Panc1 (cell line): ENCODE results near the gene EWSR1.

ENCODE experiments used
- POLR2AphosphoS5 ChIP-seq: IDR thresholded peaks from 2 replicates; pipeline ENCODE4 v1.6.1; 2012; ENCODE audit warnings: mild to moderate bottlenecking, low read depth, low read length, moderate library complexity
- SIN3A ChIP-seq: IDR thresholded peaks from 2 replicates; pipeline ENCODE4 v1.6.1; 2012; ENCODE audit warnings: low read depth, mild to moderate bottlenecking, low read length, moderate library complexity, borderline replicate concordance; ENCODE audit not compliant: insufficient read depth
- TCF7L2 ChIP-seq: IDR thresholded peaks from 2 replicates; pipeline ENCODE4 v1.6.1; 2011; ENCODE audit warnings: mild to moderate bottlenecking, low read depth, low read length, inconsistent platforms
- TF ChIP-seq, protein P1 (sequence below), 2 experiments: IDR thresholded peaks; 2 replicates each; pipeline ENCODE4 v1.6.1; 2011 to 2012; ENCODE audit warnings: low read depth in 2 of 2, control low read depth in 1 of 2, low read length in 1 of 2, mild to moderate bottlenecking in 1 of 2, moderate library complexity in 1 of 2; ENCODE audit not compliant: insufficient read depth in 1 of 2
- TF ChIP-seq, protein P2 (sequence below): fragments of 450-650 bp; IDR thresholded peaks from 2 replicates; pipeline ENCODE4 v1.5.1; 2017; ENCODE audit warnings: mild to moderate bottlenecking

DNA sequence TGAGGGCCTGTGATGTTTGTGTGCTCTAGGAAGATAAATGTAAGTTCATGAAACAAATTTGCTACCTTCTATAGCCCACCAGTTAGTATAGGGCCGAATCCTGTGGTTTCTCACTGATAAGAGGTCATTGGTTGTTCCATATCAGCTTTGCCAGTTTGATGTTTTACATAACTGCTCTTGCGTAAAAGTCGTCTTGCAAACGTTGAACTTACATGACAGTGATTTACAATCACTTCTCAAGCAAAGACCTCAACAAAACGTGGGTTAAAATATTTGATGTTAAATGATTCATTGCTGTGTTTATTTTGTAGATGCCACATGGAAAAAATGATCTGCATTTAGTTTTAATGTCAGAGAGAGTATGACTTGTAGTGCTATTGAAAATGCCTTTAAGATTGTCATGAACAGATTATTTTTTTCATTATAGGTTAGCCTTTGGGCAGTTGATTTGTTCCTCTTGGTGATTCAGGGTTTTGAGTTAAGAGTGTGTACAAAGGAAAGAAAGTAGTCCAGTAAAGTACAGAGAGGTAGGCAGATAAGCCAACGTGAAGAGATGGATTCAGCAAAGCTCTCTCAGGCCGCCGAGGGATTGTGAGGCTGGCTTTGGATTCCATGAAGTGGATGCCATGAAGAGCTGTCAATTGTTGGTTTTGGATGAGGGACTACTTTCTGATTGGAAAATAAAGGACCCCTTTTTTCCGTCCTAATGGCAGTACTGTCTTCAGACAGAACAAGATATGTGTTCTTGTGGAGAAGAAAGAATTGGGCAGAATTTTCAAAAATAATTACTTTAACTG lies 2.6 kb downstream of the EWSR1 start:
- TF ChIP-seq, protein P1, sequence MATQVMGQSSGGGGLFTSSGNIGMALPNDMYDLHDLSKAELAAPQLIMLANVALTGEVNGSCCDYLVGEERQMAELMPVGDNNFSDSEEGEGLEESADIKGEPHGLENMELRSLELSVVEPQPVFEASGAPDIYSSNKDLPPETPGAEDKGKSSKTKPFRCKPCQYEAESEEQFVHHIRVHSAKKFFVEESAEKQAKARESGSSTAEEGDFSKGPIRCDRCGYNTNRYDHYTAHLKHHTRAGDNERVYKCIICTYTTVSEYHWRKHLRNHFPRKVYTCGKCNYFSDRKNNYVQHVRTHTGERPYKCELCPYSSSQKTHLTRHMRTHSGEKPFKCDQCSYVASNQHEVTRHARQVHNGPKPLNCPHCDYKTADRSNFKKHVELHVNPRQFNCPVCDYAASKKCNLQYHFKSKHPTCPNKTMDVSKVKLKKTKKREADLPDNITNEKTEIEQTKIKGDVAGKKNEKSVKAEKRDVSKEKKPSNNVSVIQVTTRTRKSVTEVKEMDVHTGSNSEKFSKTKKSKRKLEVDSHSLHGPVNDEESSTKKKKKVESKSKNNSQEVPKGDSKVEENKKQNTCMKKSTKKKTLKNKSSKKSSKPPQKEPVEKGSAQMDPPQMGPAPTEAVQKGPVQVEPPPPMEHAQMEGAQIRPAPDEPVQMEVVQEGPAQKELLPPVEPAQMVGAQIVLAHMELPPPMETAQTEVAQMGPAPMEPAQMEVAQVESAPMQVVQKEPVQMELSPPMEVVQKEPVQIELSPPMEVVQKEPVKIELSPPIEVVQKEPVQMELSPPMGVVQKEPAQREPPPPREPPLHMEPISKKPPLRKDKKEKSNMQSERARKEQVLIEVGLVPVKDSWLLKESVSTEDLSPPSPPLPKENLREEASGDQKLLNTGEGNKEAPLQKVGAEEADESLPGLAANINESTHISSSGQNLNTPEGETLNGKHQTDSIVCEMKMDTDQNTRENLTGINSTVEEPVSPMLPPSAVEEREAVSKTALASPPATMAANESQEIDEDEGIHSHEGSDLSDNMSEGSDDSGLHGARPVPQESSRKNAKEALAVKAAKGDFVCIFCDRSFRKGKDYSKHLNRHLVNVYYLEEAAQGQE (IDR thresholded peaks at IDR 0.05; ENCODE audit: insufficient read depth in 1 of 2, low read depth in 2 of 2, low read length in 1 of 2): no peak
- TF ChIP-seq POLR2AphosphoS5 (no peak), SIN3A (no peak), TCF7L2 (no peak)
- TF ChIP-seq, protein P2, sequence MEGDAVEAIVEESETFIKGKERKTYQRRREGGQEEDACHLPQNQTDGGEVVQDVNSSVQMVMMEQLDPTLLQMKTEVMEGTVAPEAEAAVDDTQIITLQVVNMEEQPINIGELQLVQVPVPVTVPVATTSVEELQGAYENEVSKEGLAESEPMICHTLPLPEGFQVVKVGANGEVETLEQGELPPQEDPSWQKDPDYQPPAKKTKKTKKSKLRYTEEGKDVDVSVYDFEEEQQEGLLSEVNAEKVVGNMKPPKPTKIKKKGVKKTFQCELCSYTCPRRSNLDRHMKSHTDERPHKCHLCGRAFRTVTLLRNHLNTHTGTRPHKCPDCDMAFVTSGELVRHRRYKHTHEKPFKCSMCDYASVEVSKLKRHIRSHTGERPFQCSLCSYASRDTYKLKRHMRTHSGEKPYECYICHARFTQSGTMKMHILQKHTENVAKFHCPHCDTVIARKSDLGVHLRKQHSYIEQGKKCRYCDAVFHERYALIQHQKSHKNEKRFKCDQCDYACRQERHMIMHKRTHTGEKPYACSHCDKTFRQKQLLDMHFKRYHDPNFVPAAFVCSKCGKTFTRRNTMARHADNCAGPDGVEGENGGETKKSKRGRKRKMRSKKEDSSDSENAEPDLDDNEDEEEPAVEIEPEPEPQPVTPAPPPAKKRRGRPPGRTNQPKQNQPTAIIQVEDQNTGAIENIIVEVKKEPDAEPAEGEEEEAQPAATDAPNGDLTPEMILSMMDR: no peak
